ENCODE data around the gene ABHD3.
"Not testable (repeated sequence)": the region's sequence is repeated elsewhere in the genome, so short reads cannot be mapped to it uniquely, and the experiment has no call there.

Gene ABHD3

DNA sequence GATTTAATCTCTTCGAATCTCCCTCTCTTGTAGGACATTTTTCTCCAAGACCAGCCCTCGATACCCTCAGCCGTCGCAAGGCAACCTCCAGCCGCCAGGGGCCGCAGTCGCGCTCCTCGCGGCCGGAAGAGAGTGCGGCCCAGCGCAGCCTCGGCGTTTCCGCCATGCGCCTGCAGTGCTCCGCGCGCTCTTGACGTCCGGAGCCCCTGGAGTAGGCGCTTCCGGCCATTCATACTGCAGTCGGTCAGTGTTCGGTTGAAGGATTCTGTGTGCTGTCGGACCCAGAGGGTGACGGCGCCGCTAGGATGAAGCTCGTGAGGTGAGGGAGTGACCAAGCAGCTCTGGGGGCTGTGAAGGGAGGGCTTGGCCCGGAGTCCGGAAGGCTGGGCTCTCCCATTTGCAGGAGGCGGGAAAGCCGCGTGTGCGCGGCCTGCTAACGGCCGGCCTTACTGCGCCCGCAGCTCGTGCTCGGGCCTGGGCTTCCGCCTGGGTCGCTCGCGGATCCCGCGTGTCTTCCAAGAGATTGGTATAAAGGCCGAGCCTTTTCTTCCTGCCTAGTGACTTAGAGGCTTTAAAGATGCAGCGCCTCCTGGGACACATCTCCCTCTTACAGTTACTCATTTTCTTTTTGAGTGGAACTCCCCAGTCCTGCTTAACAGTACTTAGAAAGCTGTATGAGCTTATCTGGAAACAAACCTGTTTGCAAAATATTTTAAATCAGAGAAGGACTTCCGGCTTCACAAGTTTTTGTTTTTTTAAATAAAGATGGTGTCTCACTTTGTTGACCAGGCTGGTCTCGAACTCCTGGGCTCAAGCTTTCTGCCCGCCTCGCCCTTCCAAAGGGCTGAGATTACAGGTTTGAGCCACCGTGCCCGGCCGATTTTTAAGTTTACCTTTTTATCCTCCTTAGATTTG, 92.2 kb downstream of the ABHD3 start, which contains the start of gene SNRPD1:
Gene SNRPD1, plus strand, starts transcription at position 190 of the 915 bp plus-strand sequence. Its CDS starts 116 bp downstream, at position 306.
- peaks cover 30% of the 10 kb centered on the region for H3K4me1 ChIP-seq (ENCODE audit: insufficient read depth, low read length, poor library complexity, severe bottlenecking)
- no peak for TF ChIP-seq EZH2phosphoT487 (IDR thresholded peaks at IDR 0.05; ENCODE audit: borderline replicate concordance)
- peak; percentile 80 for TF ChIP-seq CTCF (conservative IDR thresholded peaks at IDR 0.05; ENCODE audit: low read length)
- peak within 1 kb of the TSS; percentile 98 for H3K4me3 ChIP-seq (ENCODE audit: low read length, poor library complexity, severe bottlenecking)
- peaks cover 51% of the 10 kb centered on the region for H4K20me1 ChIP-seq (ENCODE audit: insufficient read depth, low read length, poor library complexity, severe bottlenecking)
- peaks cover 52% of the 10 kb centered on the region for H3K79me2 ChIP-seq (ENCODE audit: insufficient read depth, low read length)
- peak within 1 kb of the TSS; percentile 91 for H2AFZ ChIP-seq (ENCODE audit: low read length)
- H3K9ac ChIP-seq (ENCODE audit: low read depth, low read length, poor library complexity, severe bottlenecking): peak within 1 kb of the TSS; percentile 96
- H3K4me2 ChIP-seq (ENCODE audit: low read depth, low read length, poor library complexity, severe bottlenecking): peak within 1 kb of the TSS; percentile 87
- no peaks in the 10 kb centered on the region; the same call in 1 of the 2 replicates for H3F3A ChIP-seq (ENCODE audit: low read depth)
- H3K9me3 ChIP-seq (ENCODE audit: insufficient read depth, low read depth, low read length): no peaks in the 10 kb centered on the region
- peaks cover 6% of the 10 kb centered on the region for H3K36me3 ChIP-seq (ENCODE audit: insufficient read depth, low read length)
- no peaks in the 10 kb centered on the region for H3K9me2 ChIP-seq (replicated peaks; ENCODE audit: low read depth, low read length)
- no peaks in the 10 kb centered on the region for H3K27me3 ChIP-seq (ENCODE audit: insufficient read depth, low read length, poor library complexity, severe bottlenecking)

GRCh38 chr18:21611401-21612124, 93.0 kb downstream of the ABHD3 start:
- peak overlapping the region; percentile 98 for H3K4me3 ChIP-seq (ENCODE audit: low read length, poor library complexity, severe bottlenecking)
- peaks cover 43% of the 10 kb centered on the region for H4K20me1 ChIP-seq (ENCODE audit: insufficient read depth, low read length, poor library complexity, severe bottlenecking)
- not testable (repeated sequence) for H3K9me2 ChIP-seq (replicated peaks; ENCODE audit: low read depth, low read length); H3F3A ChIP-seq (ENCODE audit: low read depth); H3K27me3 ChIP-seq (ENCODE audit: insufficient read depth, low read length, poor library complexity, severe bottlenecking); H3K9me3 ChIP-seq (ENCODE audit: insufficient read depth, low read depth, low read length); H3K36me3 ChIP-seq (ENCODE audit: insufficient read depth, low read length)
- H3K4me2 ChIP-seq (ENCODE audit: low read depth, low read length, poor library complexity, severe bottlenecking): peak overlapping the region; percentile 55
- H3K4me1 ChIP-seq (ENCODE audit: insufficient read depth, low read length, poor library complexity, severe bottlenecking): peaks cover 22% of the 10 kb centered on the region
- H3K9ac ChIP-seq (ENCODE audit: low read depth, low read length, poor library complexity, severe bottlenecking): peak overlapping the region; percentile 96
- peaks cover 44% of the 10 kb centered on the region for H3K79me2 ChIP-seq (ENCODE audit: insufficient read depth, low read length)
- peak overlapping the region; percentile 91 for H2AFZ ChIP-seq (ENCODE audit: low read length)

DNA sequence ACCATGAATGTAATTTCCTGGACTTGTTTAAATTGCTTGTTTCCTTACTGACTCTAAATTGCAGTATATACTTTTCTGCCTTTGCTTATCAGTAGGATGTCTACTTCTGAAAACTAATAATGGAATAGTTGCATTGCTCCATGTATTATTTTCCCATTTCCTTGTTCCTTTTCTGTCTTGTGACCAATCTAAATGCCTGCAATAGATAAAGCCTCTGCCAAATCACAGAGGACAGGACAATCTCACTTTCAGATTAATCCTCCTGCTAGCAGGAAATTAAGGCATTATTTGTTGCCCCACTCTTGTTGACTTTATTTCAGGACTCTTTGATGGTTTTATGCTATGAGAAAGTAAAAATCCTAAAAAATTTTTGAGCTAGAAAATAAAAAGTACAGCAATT, 99.4 kb downstream of the ABHD3 start:
- TF ChIP-seq CTCF (conservative IDR thresholded peaks at IDR 0.05; ENCODE audit: low read length) (no peak), EZH2phosphoT487 (IDR thresholded peaks at IDR 0.05; ENCODE audit: borderline replicate concordance) (no peak)
- H2AFZ ChIP-seq (ENCODE audit: low read length): peak overlapping the region; percentile 14; the same call in 1 of the 2 replicates
- no peaks in the 10 kb centered on the region for H3K27me3 ChIP-seq (ENCODE audit: insufficient read depth, low read length, poor library complexity, severe bottlenecking)

More for the DNA sequence above, 99.4 kb downstream of the ABHD3 start:
- Histone ChIP-seq H3K4me2 (ENCODE audit: low read depth, low read length, poor library complexity, severe bottlenecking) (no peak overlapping the region), H3K79me2 (ENCODE audit: insufficient read depth, low read length) (no peaks in the 10 kb centered on the region), H3K9ac (ENCODE audit: low read depth, low read length, poor library complexity, severe bottlenecking) (no peak overlapping the region), H4K20me1 (ENCODE audit: insufficient read depth, low read length, poor library complexity, severe bottlenecking) (no peaks in the 10 kb centered on the region), H3K4me1 (ENCODE audit: insufficient read depth, low read length, poor library complexity, severe bottlenecking) (peaks cover 11% of the 10 kb centered on the region), H3F3A (ENCODE audit: low read depth) (0 out of 2 replicates have a peak, but pooled peaks cover 2% of the 10 kb centered on the region), H3K9me3 (ENCODE audit: insufficient read depth, low read depth, low read length) (no peaks in the 10 kb centered on the region), H3K9me2 (replicated peaks; ENCODE audit: low read depth, low read length) (no peaks in the 10 kb centered on the region), H3K36me3 (ENCODE audit: insufficient read depth, low read length) (no peaks in the 10 kb centered on the region), H3K4me3 (ENCODE audit: low read length, poor library complexity, severe bottlenecking) (no peak overlapping the region)
